ENCODE results near the gene RRH.
A peak's percentile ranks its signal among the peaks of the same experiment; 100 is the strongest.
"Not testable (repeated sequence)": the region's sequence is repeated elsewhere in the genome, so short reads cannot be mapped to it uniquely, and the experiment has no call there.

The RRH gene

DNA sequence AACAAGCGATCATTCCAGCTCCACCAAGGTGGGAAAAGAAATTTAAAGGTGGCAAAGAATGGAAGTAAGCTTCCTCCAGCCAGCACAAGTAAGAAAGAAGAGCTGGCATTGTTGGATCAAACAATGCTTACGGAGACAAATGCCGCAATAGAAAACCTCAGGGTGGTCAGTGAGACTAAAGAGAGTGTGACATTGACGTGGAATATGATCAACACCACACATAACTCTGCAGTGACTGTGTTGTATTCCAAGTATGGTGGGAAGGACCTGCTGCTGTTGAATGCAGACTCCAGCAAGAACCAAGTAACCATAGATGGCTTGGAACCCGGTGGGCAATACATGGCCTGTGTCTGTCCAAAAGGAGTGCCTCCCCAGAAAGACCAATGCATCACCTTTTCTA, 42.3 kb downstream of the RRH start:
- TF ChIP-seq, protein P1, sequence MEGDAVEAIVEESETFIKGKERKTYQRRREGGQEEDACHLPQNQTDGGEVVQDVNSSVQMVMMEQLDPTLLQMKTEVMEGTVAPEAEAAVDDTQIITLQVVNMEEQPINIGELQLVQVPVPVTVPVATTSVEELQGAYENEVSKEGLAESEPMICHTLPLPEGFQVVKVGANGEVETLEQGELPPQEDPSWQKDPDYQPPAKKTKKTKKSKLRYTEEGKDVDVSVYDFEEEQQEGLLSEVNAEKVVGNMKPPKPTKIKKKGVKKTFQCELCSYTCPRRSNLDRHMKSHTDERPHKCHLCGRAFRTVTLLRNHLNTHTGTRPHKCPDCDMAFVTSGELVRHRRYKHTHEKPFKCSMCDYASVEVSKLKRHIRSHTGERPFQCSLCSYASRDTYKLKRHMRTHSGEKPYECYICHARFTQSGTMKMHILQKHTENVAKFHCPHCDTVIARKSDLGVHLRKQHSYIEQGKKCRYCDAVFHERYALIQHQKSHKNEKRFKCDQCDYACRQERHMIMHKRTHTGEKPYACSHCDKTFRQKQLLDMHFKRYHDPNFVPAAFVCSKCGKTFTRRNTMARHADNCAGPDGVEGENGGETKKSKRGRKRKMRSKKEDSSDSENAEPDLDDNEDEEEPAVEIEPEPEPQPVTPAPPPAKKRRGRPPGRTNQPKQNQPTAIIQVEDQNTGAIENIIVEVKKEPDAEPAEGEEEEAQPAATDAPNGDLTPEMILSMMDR (conservative IDR thresholded peaks at IDR 0.05): no peak
- H3K27ac ChIP-seq: no peak overlapping the region

DNA sequence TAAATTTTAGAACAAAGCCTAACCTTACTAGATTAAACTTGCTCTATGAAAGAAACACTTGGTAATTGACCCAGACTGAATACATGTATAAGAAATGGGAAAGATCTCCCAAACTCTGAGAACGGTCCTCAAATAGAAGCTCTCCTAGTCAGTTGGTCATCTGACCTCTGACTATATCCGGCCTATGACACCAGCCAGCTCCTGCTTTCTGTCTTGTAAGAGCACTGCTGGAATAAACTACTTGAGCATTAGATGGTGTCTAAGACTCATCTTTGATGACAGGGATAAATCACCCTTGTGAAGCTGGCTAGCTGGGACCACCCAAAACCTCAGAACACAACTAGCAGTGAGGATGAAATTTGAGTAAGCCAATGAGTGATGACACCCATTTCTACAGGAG, 44.3 kb downstream of the RRH start:
- no peak overlapping the region for H3K27ac ChIP-seq
- TF ChIP-seq, protein P1 (conservative IDR thresholded peaks at IDR 0.05): no peak

DNA sequence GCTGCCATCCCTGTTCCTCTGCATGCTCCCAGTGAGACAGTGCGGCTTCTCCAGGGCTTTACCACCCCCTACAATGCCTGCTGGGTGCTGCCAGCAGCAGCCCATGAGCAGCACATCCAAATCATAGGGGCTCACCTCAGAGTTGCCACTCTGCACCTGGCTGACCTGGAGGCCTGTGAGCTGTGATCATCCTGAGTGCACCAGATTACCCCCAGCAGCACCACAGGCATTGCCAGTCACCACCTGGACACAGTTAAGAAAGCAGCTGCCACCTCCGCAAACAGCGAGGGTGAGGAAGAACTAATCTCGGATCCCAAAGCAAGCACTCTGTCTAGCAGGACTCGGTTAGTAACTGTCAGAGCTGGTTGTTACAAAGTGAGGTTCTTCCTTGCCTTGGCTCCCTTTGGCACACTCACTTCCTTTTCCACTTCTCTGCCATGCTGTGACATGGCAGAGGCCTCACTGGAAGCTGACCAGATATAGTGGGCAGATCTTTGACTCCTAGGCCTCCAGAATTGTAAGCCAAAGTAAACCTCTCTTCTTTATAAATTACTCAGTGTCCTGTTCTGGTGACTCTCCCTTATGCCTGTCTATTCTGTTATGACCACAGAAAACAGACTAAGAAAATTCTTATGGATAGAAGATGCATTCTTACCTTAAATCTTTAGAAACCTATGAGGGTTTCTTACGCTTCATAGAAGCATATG, 45.3 kb downstream of the RRH start:
- TF ChIP-seq, protein P1 (conservative IDR thresholded peaks at IDR 0.05): no peak
- peak overlapping the region; percentile 83 for H3K27ac ChIP-seq

DNA sequence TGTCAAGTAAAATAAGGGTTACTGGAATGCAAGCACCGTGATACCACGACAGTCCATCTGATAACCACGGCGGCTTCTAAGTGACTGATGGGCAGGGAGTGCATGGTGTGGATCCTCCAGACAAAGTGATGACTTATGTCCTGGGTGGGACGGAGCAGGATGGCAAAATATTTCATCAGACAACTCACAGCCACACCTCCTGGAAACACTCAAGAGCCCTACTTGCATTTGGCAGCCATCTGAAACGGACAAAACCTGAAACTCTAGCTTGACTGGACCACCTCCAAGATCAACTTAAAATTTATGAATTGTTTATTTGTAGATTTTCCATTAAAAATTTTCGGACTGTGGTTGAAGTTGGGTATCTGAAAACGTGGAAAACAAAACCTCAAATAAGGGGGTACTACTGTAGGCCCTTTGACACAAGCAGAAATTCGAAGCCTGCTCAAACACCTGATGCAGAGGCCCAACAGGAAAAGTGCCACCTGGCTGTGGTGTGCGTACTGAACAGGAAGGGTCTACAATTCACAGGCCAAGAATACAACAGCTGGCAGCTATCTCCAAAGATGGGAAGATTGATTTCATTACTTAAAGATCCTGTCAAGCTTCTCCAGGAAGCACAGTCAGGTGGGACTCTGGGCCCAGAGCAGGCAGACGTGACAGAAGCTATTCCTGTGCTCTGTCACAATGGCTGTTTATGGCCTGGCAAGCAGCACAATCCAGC, 46.2 kb downstream of the RRH start:
- TF ChIP-seq, protein P1 (conservative IDR thresholded peaks at IDR 0.05): 0 out of 2 replicates have a peak, but pooled peaks have one; percentile 12
- H3K27ac ChIP-seq: peak overlapping the region; percentile 83

DNA sequence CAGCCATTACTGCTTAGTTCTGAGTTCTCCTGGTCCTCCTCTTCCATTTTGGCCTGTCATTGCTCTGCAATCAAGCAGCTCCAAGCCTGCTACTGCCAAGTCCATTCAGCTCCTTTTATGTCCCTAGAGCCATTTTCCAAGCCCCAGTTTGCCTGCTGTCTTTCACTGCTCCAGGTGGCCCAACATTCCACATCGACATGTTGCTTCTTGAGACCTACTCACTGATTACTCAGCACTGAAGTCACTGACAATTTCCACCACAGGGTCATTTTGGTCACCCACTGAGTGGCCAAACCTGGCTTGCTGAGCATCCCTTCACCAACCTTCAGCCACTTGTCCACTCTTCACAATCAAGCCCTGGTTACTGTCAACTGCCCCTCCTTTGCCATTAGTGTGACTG, 47.3 kb downstream of the RRH start:
- H3K27ac ChIP-seq: peak overlapping the region; percentile 83
- TF ChIP-seq, protein P1 (conservative IDR thresholded peaks at IDR 0.05): no peak

DNA sequence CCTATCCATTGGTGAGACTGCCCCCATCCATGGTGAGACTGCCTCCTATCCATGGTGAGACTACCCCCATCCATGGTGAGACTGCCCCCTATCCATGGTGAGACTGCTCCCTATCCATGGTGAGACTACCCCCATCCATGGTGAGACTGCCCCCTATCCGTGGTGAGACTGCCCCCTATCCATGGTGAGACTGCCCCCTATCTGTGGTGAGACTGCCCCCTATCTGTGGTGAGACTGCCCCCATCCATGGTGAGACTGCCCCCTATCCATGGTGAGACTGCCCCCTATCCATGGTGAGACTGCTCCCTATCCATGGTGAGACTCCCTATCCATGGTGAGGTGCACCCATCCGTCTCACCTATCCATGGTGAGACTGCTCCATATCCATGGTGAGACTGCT, 47.8 kb downstream of the RRH start:
- not testable (repeated sequence) for H3K27ac ChIP-seq

DNA sequence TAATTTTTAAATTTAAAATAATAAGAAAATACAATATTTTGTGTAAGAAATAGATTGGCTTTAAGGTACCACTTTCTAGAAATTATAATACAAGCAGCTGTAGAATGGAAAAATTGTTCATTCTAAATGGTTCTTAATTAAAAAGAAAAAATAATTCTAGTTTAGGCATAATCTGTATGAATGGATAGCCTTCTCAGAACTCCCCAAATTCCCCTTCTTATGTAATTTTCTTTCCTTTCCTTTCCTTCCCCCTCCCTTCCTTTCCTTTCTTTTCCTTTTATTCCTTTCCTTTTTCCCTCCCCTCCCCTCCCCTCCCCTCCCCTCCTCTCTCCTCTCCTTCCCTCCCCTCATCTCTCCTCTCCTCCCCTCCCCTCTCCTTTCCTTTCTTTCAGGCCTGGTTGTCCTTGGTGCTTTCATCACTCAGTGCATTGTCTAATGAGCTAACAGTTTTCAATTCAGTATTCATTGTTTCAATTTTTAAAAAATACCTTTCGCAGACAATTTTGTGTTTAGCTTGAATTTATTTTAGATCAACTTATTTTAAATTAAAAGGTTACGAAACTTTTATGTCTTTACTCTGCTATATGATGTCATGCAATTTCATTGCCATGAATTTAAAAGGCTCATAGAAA, 49.0 kb downstream of the RRH start:
- no peak overlapping the region for H3K27ac ChIP-seq
- TF ChIP-seq, protein P1 (conservative IDR thresholded peaks at IDR 0.05): no peak

All from VCaP (cell line).